OCI-LY3 (cell line): Measurements from ENCODE around the gene OR2AE1.

Source experiments
- EZH2phosphoT487 ChIP-seq: fragments of 200-600 bp; shearing (Covaris generic); IDR thresholded peaks from 2 replicates; pipeline ENCODE4 v1.6.1; 2018; ENCODE audit warnings: antibody characterized with exemption, mixed run types, low read depth
- TF ChIP-seq, protein P1 (sequence below): fragments of 200-600, 300-600 bp; sonication (generic); IDR thresholded peaks from 2 replicates; pipeline ENCODE4 v1.5.1; 2014; ENCODE audit warnings: antibody characterized with exemption, low read length, low read depth

DNA sequence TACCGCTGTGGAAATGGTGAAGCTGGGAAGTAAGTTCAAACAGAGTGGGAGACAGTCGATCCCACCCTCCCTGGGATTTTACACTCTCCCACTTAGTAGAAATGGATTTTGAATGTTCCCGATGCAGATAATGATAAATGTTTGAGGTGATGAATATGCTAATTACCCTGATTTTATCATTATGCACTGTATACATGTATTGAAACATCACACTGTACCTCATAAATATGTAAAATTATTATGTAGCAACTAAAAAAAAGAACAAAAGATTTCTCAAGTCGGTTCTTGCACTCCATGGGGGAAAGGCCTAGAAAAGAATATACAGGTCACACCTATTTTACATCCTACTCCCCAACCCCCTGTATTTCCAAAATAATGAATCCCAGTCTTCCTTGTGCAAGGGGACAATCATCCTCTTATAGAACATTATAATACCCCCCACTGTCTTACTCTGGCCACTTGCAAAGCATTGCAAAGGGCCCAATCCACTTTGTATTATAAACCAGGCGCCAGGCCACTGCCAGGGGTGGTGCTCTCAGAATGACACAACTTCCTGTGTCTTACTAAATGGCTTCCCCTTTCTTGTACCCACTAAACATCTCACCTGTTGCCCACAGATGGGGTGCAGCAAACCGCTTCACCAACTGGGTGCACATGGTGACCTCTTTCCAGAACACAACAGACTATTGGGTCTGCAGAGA is 20.6 kb upstream of the OR2AE1 start:
- TF ChIP-seq, protein P1, sequence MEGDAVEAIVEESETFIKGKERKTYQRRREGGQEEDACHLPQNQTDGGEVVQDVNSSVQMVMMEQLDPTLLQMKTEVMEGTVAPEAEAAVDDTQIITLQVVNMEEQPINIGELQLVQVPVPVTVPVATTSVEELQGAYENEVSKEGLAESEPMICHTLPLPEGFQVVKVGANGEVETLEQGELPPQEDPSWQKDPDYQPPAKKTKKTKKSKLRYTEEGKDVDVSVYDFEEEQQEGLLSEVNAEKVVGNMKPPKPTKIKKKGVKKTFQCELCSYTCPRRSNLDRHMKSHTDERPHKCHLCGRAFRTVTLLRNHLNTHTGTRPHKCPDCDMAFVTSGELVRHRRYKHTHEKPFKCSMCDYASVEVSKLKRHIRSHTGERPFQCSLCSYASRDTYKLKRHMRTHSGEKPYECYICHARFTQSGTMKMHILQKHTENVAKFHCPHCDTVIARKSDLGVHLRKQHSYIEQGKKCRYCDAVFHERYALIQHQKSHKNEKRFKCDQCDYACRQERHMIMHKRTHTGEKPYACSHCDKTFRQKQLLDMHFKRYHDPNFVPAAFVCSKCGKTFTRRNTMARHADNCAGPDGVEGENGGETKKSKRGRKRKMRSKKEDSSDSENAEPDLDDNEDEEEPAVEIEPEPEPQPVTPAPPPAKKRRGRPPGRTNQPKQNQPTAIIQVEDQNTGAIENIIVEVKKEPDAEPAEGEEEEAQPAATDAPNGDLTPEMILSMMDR, result no peak
- TF ChIP-seq EZH2phosphoT487, result no peak
